ENCODE data around the gene TBX18.

- no peak for TF ChIP-seq POLR2A (IDR thresholded peaks at IDR 0.05)
- no peak for TF ChIP-seq CTCF (IDR thresholded peaks at IDR 0.05)
Observed at GRCh38 chr6:84663866-84664265, 100.5 kb downstream of the TBX18 start.
